Transverse colon (tissue), 4 donors: ENCODE results near the gene SEMA3C. TPM values are rescaled to one million over a fixed set of nuclear protein-coding genes. Genes with fewer than 3 reads are reported as not detected.
A peak's percentile ranks its signal among the peaks of the same experiment; 100 is the strongest.

Source experiments
- DNase-seq: peaks from one replicate; pipeline ENCODE4 v3.0.0-alpha.2; 2019
- H3K27ac ChIP-seq, 4 donors: fragments of 200-600 bp; sonication (generic); 2 replicates each; pipeline ENCODE4 v1.5.1; 2016 to 2018; ENCODE audit warnings: inconsistent platforms in 4 of 4
- H3K27me3 ChIP-seq: fragments of 200-600 bp; sonication (generic); 2 replicates; pipeline ENCODE4 v1.5.1; 2017; ENCODE audit warnings: inconsistent platforms
- H3K36me3 ChIP-seq, 4 donors: fragments of 200-600 bp; sonication (generic); 2 replicates each; pipeline ENCODE4 v1.5.1; 2017 to 2019; ENCODE audit warnings: inconsistent platforms in 4 of 4
- H3K4me1 ChIP-seq, 4 donors: fragments of 200-600 bp; sonication (generic); 2 replicates each; pipeline ENCODE4 v1.5.1; 2017 to 2020; ENCODE audit warnings: inconsistent platforms in 4 of 4
- H3K4me3 ChIP-seq, 4 donors: fragments of 200-600 bp; sonication (generic); 1 replicate in 1 of 4; 2 replicates in 3 of 4; pipeline versions ENCODE4 v1.5.1 to v1.6.1; 2017 to 2019; ENCODE audit warnings: inconsistent platforms in 4 of 4
- H3K9me3 ChIP-seq, 2 donors: fragments of 200-600 bp; sonication (generic); 2 replicates each; pipeline ENCODE4 v1.5.1; 2017 to 2019; ENCODE audit warnings: inconsistent platforms in 2 of 2
- EP300 ChIP-seq: sonication (generic); formaldehyde crosslinking; IDR thresholded peaks from one replicate; pipeline ENCODE4 v1.6.1; 2017; ENCODE audit warnings: antibody characterized with exemption, low read depth
- POLR2A ChIP-seq: fragments of 450-650 bp; IDR thresholded peaks from one replicate; pipeline ENCODE4 v1.6.1; 2016; ENCODE audit warnings: antibody characterized with exemption, mild to moderate bottlenecking, moderate library complexity
- POLR2AphosphoS5 ChIP-seq, 3 donors: sonication (generic); formaldehyde crosslinking; IDR thresholded peaks; one replicate each; pipeline ENCODE4 v1.6.1; 2016; ENCODE audit warnings: antibody characterized with exemption in 3 of 3
- WGBS, 2 donors: methylation state at CpG; one replicate each; pipeline ENCODE4 v1.1.5; 2018; ENCODE audit warnings: low coverage in 1 of 2; 5-methylcytosine and 5-hydroxymethylcytosine counted together
- in situ Hi-C, 4 donors: fragments of 200-750 bp; cut with MboI; loops; one replicate each; pipeline versions ENCODE4 v1.15.0 to v1.15.1; 2017; ENCODE audit warnings: low sequenced_read_pairs in 3 of 4, low pct_ligation_motif_present in 1 of 4, low pct_unique_long_range_greater_than_20kb in 1 of 4
- intact Hi-C: fragments of 100-400 bp; cut with DNase I; formaldehyde crosslinking; loops from one replicate; pipeline ENCODE4 v1.15.1; 2023; ENCODE audit warnings: low total_unique reads
- total RNA-seq, 4 donors: library from RNA; depleted of rRNA; stranded (reverse); fragments of >200 nt; gene quantifications; one replicate each; pipeline ENCODE4 v1.1.0, GENCODE V29; 2016
- TF ChIP-seq, protein P1 (sequence below), 5 experiments: fragments of 200-600 bp in 3 of 5; fragments of 450-650 bp in 2 of 5; sonication (generic) in 3 of 5; IDR thresholded peaks; 1 replicate in 2 of 5; 2 replicates in 3 of 5; pipeline ENCODE4 v1.5.1; 2016 to 2017; ENCODE audit warnings: antibody characterized with exemption in 5 of 5, inconsistent platforms in 3 of 5, mild to moderate bottlenecking in 2 of 5, moderate library complexity in 1 of 5

The SEMA3C gene
- total RNA-seq, 4 donors from 2014 or later = 34.0 to 83.8 (median 79.9) TPM

DNA sequence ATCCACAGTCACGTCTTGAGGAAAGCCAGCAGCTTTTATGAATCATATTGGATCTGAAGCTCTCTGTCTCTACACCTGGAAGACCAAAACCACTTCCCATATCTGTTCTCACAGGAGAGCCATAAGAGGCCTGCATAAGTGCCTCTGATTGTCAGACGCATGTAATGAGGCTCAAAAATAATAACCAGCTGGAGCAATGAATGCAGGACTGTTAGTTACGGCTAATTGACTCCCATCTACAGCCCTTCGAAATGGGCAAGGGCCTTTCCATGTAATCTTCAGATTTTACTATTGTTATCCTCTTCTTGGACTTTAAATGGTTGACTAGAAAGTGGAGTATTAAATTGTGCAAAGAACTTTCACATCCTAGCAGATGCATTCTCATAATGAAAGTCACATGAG, 4.4 kb upstream of the SEMA3C start:
- H3K9me3 ChIP-seq = no peaks in the 10 kb centered on the region
- TF ChIP-seq, protein P1, sequence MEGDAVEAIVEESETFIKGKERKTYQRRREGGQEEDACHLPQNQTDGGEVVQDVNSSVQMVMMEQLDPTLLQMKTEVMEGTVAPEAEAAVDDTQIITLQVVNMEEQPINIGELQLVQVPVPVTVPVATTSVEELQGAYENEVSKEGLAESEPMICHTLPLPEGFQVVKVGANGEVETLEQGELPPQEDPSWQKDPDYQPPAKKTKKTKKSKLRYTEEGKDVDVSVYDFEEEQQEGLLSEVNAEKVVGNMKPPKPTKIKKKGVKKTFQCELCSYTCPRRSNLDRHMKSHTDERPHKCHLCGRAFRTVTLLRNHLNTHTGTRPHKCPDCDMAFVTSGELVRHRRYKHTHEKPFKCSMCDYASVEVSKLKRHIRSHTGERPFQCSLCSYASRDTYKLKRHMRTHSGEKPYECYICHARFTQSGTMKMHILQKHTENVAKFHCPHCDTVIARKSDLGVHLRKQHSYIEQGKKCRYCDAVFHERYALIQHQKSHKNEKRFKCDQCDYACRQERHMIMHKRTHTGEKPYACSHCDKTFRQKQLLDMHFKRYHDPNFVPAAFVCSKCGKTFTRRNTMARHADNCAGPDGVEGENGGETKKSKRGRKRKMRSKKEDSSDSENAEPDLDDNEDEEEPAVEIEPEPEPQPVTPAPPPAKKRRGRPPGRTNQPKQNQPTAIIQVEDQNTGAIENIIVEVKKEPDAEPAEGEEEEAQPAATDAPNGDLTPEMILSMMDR (IDR thresholded peaks at IDR 0.05) = no peak
- TF ChIP-seq POLR2A (no peak), POLR2AphosphoS5 (IDR thresholded peaks at IDR 0.05) (no peak), EP300 (no peak)
- intact Hi-C loops (no loop called here), in situ Hi-C loops (loop anchor here (25.0 kb wide), 2 partner anchors 211 to 539 kb away; no protein-coding TSS in a partner anchor)
- H3K4me3 ChIP-seq = no peak overlapping the region
- no peaks in the 10 kb centered on the region for H3K27me3 ChIP-seq
- no peaks in the 10 kb centered on the region for H3K36me3 ChIP-seq
- 67 to 73% methylated on average over 4 of the region's 4 CpGs for WGBS, 2 donors
- peaks cover 9 to 55% (median 23%) of the 10 kb centered on the region in 4 donors for H3K4me1 ChIP-seq
- peak overlapping the region; percentile 55 to 90 (median 87) for H3K27ac ChIP-seq
- DNase-seq = no peak

DNA sequence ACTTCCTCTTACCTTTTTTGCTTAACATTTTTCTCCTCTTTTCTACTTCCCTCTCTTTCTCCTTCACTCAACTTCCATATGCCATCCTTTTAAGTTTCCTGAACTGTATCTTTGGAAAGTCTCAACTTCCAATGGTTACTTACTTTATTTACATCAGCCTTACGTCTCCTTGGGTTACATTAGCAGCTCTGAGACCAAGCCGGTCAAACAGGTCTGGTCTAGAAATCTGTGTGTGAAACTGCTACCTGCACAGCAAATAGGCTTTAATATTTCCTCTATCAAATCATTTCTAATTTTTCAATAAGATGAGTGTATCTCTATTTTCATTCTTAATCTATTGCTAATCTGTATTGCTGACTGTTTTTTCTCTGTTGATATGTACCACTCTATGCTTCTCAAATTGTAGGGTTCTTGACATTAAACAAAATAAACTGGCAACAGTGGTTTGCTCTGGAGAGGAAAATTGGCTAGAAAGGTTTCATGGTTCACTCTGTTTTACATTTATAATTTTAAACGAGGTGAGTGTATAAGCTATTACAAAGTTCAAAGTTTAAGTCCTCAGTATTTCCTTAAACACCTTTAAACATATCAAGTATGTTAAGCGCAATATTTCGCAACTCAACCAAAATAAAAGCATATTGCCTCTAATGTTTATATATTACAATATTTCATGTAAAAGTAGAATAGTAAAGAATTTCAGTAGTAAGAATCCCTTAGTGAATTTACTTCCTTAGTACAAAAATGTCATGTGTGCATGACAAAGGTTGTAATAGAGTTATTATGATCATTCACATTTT, 3.6 kb upstream of the SEMA3C start:
- Histone ChIP-seq H3K27ac (peak overlapping the region; percentile 55 to 90 (median 87)), H3K36me3 (no peaks in the 10 kb centered on the region), H3K27me3 (no peaks in the 10 kb centered on the region), H3K4me3 (no peak overlapping the region), H3K4me1 (peaks cover 9 to 60% (median 25%) of the 10 kb centered on the region in 4 donors), H3K9me3 (no peaks in the 10 kb centered on the region)
- in situ Hi-C loops (loop anchor here (25.0 kb wide), 2 partner anchors 210 to 540 kb away; no protein-coding TSS in a partner anchor), intact Hi-C loops (no loop called here)
- TF ChIP-seq POLR2A (no peak), EP300 (no peak), POLR2AphosphoS5 (IDR thresholded peaks at IDR 0.05) (no peak)
- TF ChIP-seq, protein P1 (IDR thresholded peaks at IDR 0.05) = no peak
- peak; percentile 30 for DNase-seq
- WGBS, 2 donors = 44 to 50% methylated on average over 5 of the region's 5 CpGs

DNA sequence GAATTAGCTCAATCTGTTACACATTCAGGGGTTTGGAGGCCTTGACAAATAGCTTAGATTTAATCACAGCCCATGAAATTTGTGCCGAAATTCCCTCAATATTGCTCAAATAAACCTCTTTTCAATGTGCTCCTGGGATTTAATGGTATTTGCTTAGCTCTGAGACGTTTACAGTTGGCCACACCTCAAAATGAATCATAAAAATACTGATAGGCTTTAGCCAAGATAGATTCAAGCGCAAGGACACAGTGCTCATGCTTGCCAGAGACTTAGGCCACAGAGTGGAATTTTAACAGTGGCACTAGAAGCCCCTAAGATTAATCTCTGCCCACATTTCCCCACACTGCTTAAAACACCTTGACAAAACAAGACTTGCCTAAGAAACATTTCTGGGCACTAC, 2.3 kb upstream of the SEMA3C start:
- Histone ChIP-seq H3K36me3 (no peaks in the 10 kb centered on the region), H3K4me1 (peaks cover 9 to 66% (median 27%) of the 10 kb centered on the region in 4 donors), H3K4me3 (no peak overlapping the region), H3K27ac (peak overlapping the region; percentile 85 to 90 (median 89)), H3K27me3 (no peaks in the 10 kb centered on the region), H3K9me3 (no peaks in the 10 kb centered on the region)
- no peak for DNase-seq
- 38% methylated on average over 3 of the region's 3 CpGs; no CpG with 5 or more reads in 1 of the 2 donors for WGBS, 2 donors
- in situ Hi-C loops = loop anchor here (25.0 kb wide), 2 partner anchors 209 to 541 kb away; no protein-coding TSS in a partner anchor
- TF ChIP-seq POLR2A (no peak), EP300 (no peak), POLR2AphosphoS5 (IDR thresholded peaks at IDR 0.05) (no peak)
- TF ChIP-seq, protein P1 (IDR thresholded peaks at IDR 0.05) = no peak
- intact Hi-C loops = no loop called here

DNA sequence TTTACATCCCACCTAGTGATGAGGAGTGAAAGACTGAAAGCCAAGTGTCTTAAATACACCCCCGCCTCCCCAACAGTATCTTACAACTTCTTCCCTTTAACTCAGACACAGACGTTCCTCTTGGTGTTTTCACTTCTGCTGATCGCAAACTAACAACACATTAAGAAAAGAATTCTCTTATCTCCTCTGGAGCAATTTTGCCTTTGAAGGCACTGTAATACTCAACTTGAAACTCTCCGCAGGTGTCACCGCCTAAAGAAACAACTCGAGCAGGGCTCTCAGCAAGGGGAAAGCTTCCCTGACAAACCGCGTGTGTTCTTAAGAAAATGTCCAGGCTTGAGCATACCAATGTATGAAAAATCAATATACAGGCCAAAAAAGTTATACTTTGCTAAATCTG, 452 bp downstream of the SEMA3C start:
- Histone ChIP-seq H3K4me3 (peak overlapping the region; percentile 45 to 75 (median 67)), H3K27ac (peak overlapping the region; percentile 85 to 90 (median 89)), H3K9me3 (no peaks in the 10 kb centered on the region), H3K4me1 (peaks cover 3 to 51% (median 20%) of the 10 kb centered on the region in 4 donors), H3K36me3 (no peaks in the 10 kb centered on the region), H3K27me3 (no peaks in the 10 kb centered on the region)
- in situ Hi-C loops (loop anchor here (25.0 kb wide), 2 partner anchors 206 to 544 kb away; no protein-coding TSS in a partner anchor), intact Hi-C loops (loop anchor here (10.0 kb wide), 1 partner anchor 214 kb away; no protein-coding TSS in a partner anchor)
- no peak for TF ChIP-seq POLR2AphosphoS5 (IDR thresholded peaks at IDR 0.05)
- TF ChIP-seq, protein P1 (IDR thresholded peaks at IDR 0.05) = no peak
- no peak for TF ChIP-seq EP300
- no peak for TF ChIP-seq POLR2A
- 0 to 1% methylated on average over 1 to 8 of the region's 8 CpGs for WGBS, 2 donors
- DNase-seq = no peak
